Colonic mucosa (tissue), 4 donors: ENCODE measurements around the gene ARHGEF19. TPM values are rescaled to one million over a fixed set of nuclear protein-coding genes. Genes with fewer than 3 reads are reported as not detected.

Experiments used
- DNase-seq: peaks from one replicate; pipeline ENCODE4 v3.0.0-alpha.2; 2020
- H3K27ac ChIP-seq: fragments of 200-600 bp; one replicate; pipeline ENCODE4 v1.8.0; 2021
- H3K27me3 ChIP-seq: fragments of 200-600 bp; one replicate; pipeline ENCODE4 v1.8.0; 2021
- H3K36me3 ChIP-seq: fragments of 200-600 bp; one replicate; pipeline ENCODE4 v1.8.0; 2021
- H3K4me1 ChIP-seq: fragments of 200-600 bp; one replicate; pipeline ENCODE4 v1.8.0; 2021; ENCODE audit warnings: mild to moderate bottlenecking
- H3K4me3 ChIP-seq: fragments of 200-600 bp; one replicate; pipeline ENCODE4 v1.8.0; 2021
- H3K9ac ChIP-seq, 2 donors: one replicate each; pipeline ENCODE4 v1.7.0; 2013; ENCODE audit warnings: control low read depth in 2 of 2, low read depth in 2 of 2, low read length in 2 of 2
- H3K9me3 ChIP-seq: fragments of 200-600 bp; one replicate; pipeline ENCODE4 v1.8.0; 2021
- intact Hi-C: fragments of 100-400 bp; cut with DNase I; formaldehyde crosslinking; loops from one replicate; pipeline ENCODE4 v1.14.1; 2022
- total RNA-seq, 2 donors: library from RNA; stranded (reverse); fragmentation: NEBNext Ultra II Directional in 1 of 2; extraction: Animal tissue kit (Norgen Biotek cat#: 25700) in 1 of 2; gene quantifications; one replicate each; pipeline ENCODE4 v1.2.1, GENCODE V29; 2021
- TF ChIP-seq, protein P1 (sequence below): fragments of 200-600 bp; IDR thresholded peaks from one replicate; pipeline ENCODE4 v1.8.0; 2022; ENCODE audit warnings: antibody characterized with exemption, mild to moderate bottlenecking
- donor health status: healthy.
- donor health status: DM: no; HTN: no; CAD: no.
- donor health status: DM: no; HTN: no; CAD: no.

The ARHGEF19 gene
- total RNA-seq, 2 donors from 2014 or later, result 5.8 to 9.0 TPM

DNA sequence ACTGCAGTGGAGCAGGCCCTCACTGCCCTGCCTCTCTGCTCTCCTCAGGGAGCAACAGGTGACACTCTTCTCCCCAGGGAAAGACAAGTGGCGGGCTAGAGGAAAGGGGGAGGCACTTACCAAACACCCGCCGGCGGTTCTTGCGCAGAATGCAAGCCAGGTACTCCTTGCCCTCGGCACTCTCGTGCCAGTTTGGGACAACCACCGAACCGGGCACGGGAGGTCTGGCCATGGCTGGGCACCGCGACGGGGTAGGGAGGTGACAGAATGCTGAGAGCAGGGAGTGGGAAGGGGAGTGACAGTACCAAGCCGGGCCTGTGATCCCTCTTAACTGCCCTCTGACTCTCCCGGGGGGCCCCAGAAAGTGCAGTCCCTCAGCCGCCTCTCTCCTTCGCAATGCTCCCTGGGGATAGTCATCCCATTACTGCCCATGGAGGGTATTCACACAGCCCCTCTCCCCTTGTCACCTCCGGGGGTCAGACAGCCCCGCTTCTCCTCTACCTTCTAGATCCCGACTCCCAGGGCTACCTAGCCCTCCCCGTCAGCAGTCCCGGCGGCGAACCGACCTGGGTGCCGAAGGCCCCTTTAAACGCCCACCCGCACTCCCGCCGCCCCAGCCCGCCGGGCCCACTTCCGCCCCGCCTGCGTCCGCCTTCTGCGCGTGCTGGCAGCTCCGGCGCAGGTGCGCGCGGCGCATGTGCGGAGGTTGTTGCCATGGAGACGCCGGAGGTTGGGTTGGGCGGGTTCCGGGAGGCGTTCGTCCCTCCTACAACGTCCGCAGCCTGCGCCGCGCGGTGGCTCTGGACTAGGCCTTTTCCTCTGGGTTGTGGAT lies 24.3 kb upstream of the ARHGEF19 start, which contains the start of gene CPLANE2:
Gene CPLANE2, minus strand, starts transcription at position 673 of the 832 bp plus-strand sequence. Its CDS starts 441 bp downstream, at position 232.
- H3K27me3 ChIP-seq, result no peaks in the 10 kb centered on the region
- peak within 1 kb of the TSS; percentile 68 for H3K27ac ChIP-seq

DNA sequence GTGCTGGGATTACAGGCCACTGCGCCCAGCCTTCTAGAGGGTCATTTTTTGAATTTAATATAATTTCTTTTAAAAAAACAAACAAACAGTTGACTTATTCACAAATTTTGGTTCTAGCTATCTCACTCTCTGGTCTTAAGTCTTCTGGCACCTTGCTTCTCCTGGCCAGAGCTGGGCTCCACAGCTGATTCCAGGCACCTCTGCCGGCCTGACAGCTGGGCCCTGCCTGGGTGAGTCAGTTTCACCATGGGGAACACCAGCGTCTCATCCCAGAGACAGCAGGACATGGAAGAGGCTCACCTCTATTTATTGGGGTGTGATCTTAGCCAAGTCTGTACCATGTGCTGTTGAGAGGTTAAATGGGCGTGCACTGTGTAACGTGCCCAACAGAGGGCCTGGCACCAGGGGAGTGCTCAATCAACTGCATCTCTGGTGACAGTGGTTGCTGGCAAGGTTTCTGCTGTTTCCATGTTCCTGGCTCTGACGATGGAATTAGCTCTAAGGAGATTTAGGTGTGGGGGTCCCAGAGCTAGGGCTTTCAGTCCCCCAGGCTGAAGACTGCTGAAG lies 23.6 kb upstream of the ARHGEF19 start:
- H3K4me3 ChIP-seq, result peak overlapping the region; percentile 49
- no peaks in the 10 kb centered on the region for H3K9me3 ChIP-seq
- H3K9ac ChIP-seq, result peak overlapping the region; percentile 92 to 96
- peaks cover 11% of the 10 kb centered on the region for H3K4me1 ChIP-seq
- peak; percentile 66 for DNase-seq
- intact Hi-C loops, result no loop called here
- H3K36me3 ChIP-seq, result no peaks in the 10 kb centered on the region
- H3K27ac ChIP-seq, result peak overlapping the region; percentile 68
- TF ChIP-seq, protein P1, sequence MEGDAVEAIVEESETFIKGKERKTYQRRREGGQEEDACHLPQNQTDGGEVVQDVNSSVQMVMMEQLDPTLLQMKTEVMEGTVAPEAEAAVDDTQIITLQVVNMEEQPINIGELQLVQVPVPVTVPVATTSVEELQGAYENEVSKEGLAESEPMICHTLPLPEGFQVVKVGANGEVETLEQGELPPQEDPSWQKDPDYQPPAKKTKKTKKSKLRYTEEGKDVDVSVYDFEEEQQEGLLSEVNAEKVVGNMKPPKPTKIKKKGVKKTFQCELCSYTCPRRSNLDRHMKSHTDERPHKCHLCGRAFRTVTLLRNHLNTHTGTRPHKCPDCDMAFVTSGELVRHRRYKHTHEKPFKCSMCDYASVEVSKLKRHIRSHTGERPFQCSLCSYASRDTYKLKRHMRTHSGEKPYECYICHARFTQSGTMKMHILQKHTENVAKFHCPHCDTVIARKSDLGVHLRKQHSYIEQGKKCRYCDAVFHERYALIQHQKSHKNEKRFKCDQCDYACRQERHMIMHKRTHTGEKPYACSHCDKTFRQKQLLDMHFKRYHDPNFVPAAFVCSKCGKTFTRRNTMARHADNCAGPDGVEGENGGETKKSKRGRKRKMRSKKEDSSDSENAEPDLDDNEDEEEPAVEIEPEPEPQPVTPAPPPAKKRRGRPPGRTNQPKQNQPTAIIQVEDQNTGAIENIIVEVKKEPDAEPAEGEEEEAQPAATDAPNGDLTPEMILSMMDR, result no peak
- H3K27me3 ChIP-seq, result no peaks in the 10 kb centered on the region

More for the DNA sequence above, 24.3 kb upstream of the ARHGEF19 start, which contains the start of gene CPLANE2:
- H3K9ac ChIP-seq, result peak within 1 kb of the TSS; percentile 92 to 96
- peaks cover 11% of the 10 kb centered on the region for H3K4me1 ChIP-seq
- intact Hi-C loops, result no loop called here
- H3K36me3 ChIP-seq, result no peaks in the 10 kb centered on the region
- H3K9me3 ChIP-seq, result no peaks in the 10 kb centered on the region
- DNase-seq, result peak; percentile 97
- TF ChIP-seq, protein P1, result no peak
- peak within 1 kb of the TSS; percentile 49 for H3K4me3 ChIP-seq

DNA sequence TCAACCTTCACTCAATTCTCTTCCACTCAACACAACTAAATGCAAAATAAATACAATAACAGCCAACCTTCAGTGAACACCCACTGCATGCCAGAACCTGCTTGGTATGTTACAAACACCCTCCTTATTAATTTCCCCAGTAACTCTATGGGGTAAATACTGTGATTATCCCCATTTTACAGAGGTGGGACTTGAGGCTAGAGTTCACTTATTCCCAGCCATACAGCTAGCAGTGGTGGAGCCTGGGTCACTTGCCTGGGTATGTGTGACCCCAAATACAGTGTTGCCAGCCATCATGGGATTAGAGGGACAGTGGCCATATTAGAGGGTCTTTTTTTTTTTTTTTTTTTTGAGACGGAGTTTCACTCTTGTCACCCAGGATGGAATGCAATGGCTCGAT lies 22.9 kb upstream of the ARHGEF19 start:
- TF ChIP-seq, protein P1, result no peak
- intact Hi-C loops, result no loop called here
- Histone ChIP-seq H3K27ac (no peak overlapping the region), H3K36me3 (no peaks in the 10 kb centered on the region), H3K27me3 (no peaks in the 10 kb centered on the region), H3K9me3 (no peaks in the 10 kb centered on the region), H3K4me3 (no peak overlapping the region), H3K4me1 (peaks cover 11% of the 10 kb centered on the region), H3K9ac (no peak overlapping the region)
- DNase-seq, result no peak

DNA sequence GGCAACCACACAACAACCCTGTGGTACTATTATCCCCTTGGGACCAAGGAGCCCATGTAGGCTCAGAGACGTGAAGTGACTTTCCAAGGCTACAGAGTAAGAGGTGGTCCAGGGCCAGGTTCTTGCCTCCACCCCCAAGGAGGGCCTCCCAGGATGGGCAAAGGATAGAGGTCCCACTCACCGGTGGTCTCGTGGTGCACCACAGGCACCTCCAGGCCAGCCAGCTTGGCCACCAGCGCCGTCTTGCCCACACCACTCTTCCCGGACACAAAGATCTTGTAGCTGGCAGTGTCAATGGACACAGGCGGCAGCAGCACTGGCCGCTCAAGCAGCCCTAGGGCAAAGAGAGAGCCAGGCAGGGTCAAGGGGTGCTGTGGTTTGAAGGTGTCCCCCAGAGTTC lies 21.0 kb upstream of the ARHGEF19 start:
- Histone ChIP-seq H3K9me3 (no peaks in the 10 kb centered on the region), H3K4me1 (peaks cover 11% of the 10 kb centered on the region), H3K27ac (no peak overlapping the region), H3K4me3 (no peak overlapping the region), H3K36me3 (no peaks in the 10 kb centered on the region), H3K27me3 (no peaks in the 10 kb centered on the region), H3K9ac (no peak overlapping the region)
- no peak for DNase-seq
- TF ChIP-seq, protein P1, result no peak
- intact Hi-C loops, result no loop called here

DNA sequence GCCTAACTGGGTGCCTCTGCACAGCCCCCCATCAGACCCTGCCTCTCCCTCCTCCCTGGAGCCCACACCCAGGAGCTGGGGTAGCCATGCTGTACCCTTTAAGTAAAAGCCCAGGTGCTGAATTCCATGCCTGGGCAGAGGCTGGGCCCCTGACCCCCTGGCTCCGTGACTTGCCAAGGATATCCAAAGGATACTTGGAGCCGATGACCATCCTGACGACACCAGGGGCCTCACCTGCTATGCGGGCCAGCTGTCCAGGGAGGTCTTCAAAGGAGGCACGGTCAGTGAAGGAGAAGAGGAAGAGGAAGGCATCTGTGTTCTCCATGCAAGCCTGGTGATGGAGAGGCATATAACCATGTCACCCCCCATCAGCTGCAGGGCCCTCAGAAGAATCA lies 19.9 kb upstream of the ARHGEF19 start:
- Histone ChIP-seq H3K4me1 (peaks cover 6% of the 10 kb centered on the region), H3K27ac (no peak overlapping the region), H3K36me3 (no peaks in the 10 kb centered on the region), H3K27me3 (peaks cover 5% of the 10 kb centered on the region), H3K9ac (no peak overlapping the region), H3K4me3 (no peak overlapping the region), H3K9me3 (no peaks in the 10 kb centered on the region)
- TF ChIP-seq, protein P1, result no peak
- intact Hi-C loops, result no loop called here
- no peak for DNase-seq
